GM18508 (cell line): Measurements from ENCODE around the gene DUSP22.
"Not testable (repeated sequence)": the region's sequence is repeated elsewhere in the genome, so short reads cannot be mapped to it uniquely, and the experiment has no call there.

ENCODE experiments used
- ATAC-seq: cut with Tn5 transposase; IDR thresholded peaks from one replicate; pipeline ENCODE4 v1.9.1; 2021; ENCODE audit warnings: moderate number of reproducible peaks; ENCODE audit not compliant: insufficient read depth, unreplicated experiment

Gene DUSP22

DNA sequence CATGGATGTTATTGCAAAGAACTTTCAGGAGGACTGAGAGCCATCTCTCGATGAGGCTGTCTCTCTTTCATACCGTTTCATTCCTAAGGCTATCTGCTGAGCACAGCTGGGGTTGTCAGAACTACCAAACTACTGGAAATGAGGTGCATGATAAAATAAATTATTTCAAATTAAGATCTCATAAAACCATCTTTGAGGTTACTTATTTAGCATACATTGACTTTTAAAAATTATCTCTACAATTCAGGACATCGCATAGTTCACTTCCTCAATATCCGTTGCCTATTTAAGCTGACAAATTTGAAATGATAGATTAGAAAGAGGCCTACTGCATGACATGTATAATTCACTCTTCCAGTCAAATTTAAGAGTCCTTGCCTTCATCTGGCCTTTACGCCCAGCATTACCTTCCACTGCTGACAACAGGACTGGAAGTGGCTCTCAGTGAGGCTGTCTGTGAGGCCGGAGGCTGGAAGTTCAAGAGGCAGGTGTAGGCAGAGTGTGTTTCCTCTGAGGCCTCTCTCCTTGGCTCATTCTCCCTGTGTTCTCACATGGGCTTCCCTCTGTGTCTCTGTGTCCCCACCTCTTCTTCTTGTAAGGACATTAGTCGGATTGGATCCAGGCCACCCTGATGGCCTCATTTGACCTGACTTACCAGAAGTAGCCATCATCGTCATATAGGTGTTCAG, 12.8 kb upstream of the DUSP22 start:
- ATAC-seq, result no peak

DNA sequence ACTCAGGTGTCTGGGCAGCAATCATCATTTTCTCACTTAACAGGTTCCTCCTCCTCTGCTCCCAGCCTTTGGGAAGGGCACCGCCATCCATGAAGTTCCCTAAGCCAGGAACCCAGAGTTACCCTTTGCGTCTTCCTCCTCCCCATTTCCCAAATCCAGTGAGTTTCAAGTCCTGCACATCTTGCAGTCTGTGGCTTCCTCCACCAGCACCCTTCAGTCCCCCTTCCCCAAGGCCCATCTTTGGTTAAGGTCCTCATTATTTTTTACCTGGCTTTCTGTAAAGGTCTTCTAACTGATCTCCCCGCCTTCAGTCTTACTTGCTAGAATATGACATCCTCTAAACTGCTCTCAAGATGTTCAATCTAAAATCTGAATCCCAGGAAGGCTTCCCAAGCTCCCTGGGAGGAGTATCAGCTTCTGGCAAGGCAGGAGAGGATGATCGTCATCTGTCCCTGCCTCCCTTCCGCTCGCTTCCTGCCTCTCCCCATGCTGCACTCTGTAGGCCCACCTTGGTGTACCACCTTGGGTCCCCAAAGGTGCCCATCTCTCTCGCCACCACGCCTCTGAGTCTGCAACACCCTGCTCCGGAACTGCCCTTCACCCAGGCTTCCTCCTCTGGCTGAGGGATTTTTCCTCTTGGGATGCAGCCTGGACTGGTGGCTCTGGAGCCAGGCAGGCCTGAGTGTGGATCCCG, 11.4 kb upstream of the DUSP22 start:
- ATAC-seq, result no peak

- ATAC-seq, result no peak
Measured at GRCh38 chr6:281469-282103, 10.7 kb upstream of the DUSP22 start.

DNA sequence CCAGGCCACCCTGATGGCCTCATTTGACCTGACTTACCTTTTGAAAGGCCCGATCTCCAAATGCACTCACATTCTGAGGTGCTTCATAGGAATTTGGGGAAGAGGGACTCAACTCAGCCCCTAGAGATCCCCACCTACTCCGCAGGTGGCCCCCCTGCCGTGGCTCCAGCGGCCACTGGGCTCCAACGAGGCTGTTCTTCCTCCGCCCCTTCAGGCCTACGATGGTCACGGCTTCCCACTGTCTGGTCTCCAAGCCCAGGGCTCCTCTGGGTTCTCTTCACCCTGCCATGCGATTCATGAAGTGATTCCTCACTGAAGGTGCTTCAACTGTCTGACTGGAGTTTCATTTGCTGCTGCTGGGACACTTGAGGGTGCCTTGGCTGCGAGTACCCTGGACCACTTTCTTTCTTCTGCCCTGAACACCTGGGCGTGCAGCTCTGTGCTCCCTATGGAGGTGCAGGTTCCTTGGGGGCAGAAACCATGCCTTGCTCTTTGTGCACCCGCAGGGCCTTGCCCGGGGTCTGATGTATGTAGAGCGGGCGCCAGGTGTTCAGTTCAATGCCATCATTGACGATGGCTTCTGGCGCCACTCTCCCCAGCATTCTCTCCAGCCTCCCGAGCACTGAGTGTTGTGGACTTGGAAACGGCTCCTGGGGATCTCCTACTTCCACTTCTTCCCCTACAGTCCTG, 10.0 kb upstream of the DUSP22 start:
- no peak for ATAC-seq

- no peak for ATAC-seq
Measured at GRCh38 chr6:282867-283416, 9.3 kb upstream of the DUSP22 start.

DNA sequence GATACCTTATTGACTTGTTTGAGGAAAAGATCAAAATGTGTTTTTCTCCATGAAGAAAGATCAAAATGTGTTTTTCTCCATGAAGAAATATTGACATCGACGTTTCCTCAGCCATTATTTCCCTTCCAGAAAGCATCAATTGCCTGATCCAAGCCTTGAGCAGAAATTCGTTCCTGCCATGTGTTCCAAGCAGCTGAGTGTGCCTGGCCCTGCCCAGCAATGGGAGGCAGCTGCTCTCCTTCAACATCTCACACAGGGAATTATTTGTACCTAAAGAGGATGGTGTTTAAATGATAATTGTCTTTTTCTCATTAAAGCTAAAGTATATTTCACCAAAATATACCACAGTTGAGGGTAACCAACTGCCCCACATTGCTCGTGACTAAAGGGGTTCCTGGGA, 7.8 kb upstream of the DUSP22 start:
- ATAC-seq, result no peak

- no peak for ATAC-seq
Measured at GRCh38 chr6:285030-285771, 7.1 kb upstream of the DUSP22 start.

DNA sequence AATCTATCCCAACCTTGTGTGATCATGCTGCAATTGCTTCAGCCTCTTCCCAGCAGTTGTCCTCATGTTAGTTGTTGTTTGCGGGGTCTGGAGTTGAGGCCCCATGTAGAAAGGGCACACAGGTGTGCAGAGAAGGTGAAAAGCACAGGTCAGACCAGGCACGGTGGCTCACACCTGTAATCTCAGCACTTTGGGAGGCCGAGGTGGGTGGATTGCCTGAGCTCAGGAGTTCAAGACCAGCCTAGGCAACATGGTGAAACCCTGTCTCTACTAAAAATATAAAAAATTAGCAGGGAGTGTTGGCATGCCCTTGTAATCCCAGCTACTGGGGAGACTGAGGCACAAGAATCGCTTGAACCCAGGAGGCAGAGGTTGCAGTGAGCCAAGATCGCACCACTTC, 6.4 kb upstream of the DUSP22 start:
- not testable (repeated sequence) for ATAC-seq

DNA sequence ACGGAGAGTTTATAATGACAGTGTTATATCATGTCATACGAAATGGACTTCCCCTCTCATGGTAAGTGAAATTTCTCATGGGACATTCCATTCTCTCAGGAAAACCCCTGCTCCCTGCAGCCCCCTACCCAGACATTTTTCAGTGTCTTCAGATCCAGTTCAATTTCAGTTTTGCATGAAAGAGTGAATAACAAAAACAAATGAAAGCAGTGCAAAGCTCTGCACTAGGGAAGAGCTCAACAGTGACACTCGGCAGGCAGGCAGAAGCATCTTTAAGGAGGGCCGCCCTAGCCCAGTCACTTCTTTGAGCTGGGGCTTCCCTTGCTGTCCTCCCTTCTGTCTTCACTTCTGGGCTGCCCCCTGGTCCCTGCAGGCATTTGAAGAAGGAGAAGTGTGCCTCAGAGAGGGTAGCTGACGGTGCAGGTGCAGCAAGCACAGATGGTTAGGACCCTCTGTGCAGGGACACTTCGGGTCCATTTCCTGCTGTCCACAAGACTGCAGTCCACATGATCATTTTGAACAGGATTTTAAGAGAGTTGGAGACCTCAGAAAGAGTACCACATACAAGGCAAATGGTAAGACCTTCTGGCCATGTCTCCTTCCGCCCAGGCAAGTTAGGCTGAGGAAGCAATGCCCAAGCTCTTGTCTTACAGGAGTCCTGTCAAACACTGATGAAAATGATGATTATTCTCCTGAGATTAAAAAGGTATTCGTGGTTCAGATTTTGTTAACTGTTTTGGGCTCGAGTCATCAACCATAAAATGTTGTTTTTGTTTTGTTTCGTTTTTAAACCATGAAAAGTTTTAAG, 5.4 kb upstream of the DUSP22 start:
- no peak for ATAC-seq

GRCh38 chr6:287489-287860, 4.8 kb upstream of the DUSP22 start:
- ATAC-seq, result no peak

- no peak for ATAC-seq
Measured at GRCh38 chr6:288866-289265, 3.4 kb upstream of the DUSP22 start.

- no peak for ATAC-seq
Measured at GRCh38 chr6:290111-290922, 2.0 kb upstream of the DUSP22 start.

DNA sequence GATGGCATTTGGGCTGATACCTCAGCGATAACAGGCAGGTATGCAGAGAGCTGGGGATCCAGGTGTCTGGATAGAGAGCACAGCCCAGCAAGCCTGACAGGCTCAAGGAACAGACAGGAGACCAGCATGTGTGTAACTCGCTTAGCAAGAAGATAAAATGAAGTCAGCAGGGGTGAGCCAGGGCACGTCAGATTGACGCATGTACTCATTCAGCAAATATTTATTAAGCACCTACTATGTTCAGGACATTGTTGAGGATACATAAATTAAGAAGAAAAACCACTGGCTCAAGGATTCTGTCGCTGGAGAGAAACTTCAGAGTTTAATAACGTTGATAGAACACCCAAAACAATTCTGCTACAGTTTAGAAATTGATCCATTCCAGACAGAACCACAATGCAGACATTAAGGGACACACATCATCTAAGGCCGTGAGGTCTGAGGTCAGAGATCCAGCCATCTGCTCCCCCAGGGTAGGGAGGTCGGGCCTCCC, 1.0 kb upstream of the DUSP22 start:
- ATAC-seq, result no peak

DNA sequence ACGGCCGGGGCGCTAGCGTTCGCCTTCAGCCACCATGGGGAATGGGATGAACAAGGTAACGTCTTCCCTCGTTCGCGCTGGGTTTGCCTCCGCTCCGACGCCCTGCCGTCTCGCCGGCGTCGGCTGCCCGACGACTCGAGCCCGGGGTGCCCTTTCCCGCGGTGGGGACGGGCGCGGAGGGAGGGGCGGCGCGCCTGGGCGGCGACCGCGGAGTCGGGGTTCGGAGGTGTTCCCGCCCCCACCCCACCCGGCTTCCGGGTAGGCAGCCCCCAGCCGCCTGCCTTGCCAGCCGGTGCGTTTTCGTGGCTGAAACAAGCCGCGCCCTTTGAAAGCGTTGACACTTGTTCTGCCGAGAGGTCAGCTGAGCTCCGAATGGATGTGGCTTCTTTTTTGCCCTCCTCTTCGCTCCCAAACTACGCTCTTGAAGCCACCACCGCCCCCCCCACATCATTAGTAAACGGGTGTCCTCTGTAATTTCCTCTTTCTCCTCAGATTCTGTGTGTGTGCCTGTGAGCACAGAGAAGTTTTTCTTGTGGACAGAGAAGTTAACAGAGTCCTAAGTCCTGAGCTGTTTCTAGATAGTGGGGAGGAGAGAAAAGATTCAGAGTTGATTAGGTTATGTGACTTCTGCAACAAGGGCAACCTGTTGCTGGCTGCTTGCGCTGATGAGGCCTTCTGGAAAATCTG, 362 bp downstream of the DUSP22 start:
- peak; percentile 18 for ATAC-seq

GRCh38 chr6:293193-294174, 1.2 kb downstream of the DUSP22 start:
- no peak for ATAC-seq

DNA sequence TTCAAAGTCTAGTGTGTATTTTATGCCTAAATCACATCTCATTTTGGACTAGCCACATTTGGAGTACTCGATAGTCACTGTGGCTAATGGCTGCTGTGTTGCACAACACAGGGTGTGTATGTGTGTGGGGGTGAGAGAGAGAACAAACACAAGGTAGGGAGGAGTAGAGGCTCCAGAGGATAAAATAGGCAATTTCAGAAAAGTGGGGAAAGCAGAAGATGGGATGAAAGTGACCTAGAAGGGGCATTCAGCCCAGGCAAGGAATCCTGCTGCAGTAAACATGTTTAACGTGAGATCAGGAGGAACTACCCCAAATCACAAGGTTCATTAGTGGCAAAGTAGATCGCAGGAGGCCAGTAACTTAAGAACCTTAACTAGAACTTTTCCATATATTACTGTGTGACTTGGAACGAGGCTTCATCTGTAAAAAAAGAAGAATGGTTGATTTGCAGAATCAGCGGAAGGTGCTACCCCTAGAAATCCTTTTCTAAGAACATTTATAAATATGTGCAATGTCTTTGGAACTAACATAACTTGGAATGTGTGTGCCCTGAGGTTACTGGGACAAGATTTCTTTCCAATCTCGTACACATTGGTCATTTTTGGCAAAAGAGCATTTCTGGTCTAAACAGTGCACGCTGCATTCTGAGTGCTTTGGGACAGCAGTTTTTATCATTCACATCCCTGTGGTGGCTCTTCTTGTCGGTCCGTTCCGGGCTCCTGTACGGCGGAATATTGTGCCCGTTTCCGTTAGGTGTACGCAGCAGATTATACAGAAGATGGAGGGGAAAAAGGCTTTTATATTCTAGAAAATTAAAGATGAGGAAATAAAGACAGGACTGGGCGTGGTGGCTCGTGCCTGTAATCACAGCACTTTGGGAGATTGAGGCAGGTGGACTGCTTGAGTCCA, 2.6 kb downstream of the DUSP22 start:
- ATAC-seq, result no peak
